ENCODE results near the gene MYO7A. TPM values are rescaled to one million over a fixed set of nuclear protein-coding genes. Genes with fewer than 3 reads are reported as not detected.

MYO7A gene
- total RNA-seq, 4 donors from 2014 or later = 2.0 to 18.2 (median 6.6) TPM

GRCh38 chr11:77100166-77101042 is 27.6 kb upstream of the MYO7A start:
- H3K27ac ChIP-seq = no peak overlapping the region
- no peaks in the 10 kb centered on the region for H3K4me1 ChIP-seq
- intact Hi-C loops (cut with DNase I; ENCODE audit: low total_unique reads) = no loop called here
- no peaks in the 10 kb centered on the region for H3K27me3 ChIP-seq
- no peak overlapping the region for H3K4me3 ChIP-seq
- TF ChIP-seq CTCF (IDR thresholded peaks at IDR 0.05) = no peak
- H3K9me3 ChIP-seq = no peaks in the 10 kb centered on the region
- no peak for DNase-seq
- H3K36me3 ChIP-seq = no peaks in the 10 kb centered on the region

GRCh38 chr11:77101043-77101537 is 27.0 kb upstream of the MYO7A start:
- no peak for DNase-seq
- TF ChIP-seq POLR2A (IDR thresholded peaks at IDR 0.05) = no peak
- no peak for TF ChIP-seq CTCF (IDR thresholded peaks at IDR 0.05)
- Histone ChIP-seq H3K36me3 (no peaks in the 10 kb centered on the region), H3K27ac (no peak overlapping the region), H3K27me3 (no peaks in the 10 kb centered on the region), H3K4me1 (no peaks in the 10 kb centered on the region), H3K4me3 (no peak overlapping the region), H3K9me3 (no peaks in the 10 kb centered on the region)
- intact Hi-C loops (cut with DNase I; ENCODE audit: low total_unique reads) = no loop called here

GRCh38 chr11:77102246-77103210 is 25.5 kb upstream of the MYO7A start, which contains the start of gene OMP:
Gene OMP, plus strand, starts transcription at chr11:77102840. Its CDS starts 0 bp downstream, at chr11:77102840.
- TF ChIP-seq POLR2A (IDR thresholded peaks at IDR 0.05) = no peak
- no peak for TF ChIP-seq CTCF (IDR thresholded peaks at IDR 0.05)
- H3K4me3 ChIP-seq = no peak within 1 kb of the TSS
- no peaks in the 10 kb centered on the region for H3K9me3 ChIP-seq
- DNase-seq = no peak
- no peaks in the 10 kb centered on the region for H3K27me3 ChIP-seq
- H3K36me3 ChIP-seq = no peaks in the 10 kb centered on the region
- H3K27ac ChIP-seq = no peak within 1 kb of the TSS
- intact Hi-C loops (cut with DNase I; ENCODE audit: low total_unique reads) = no loop called here
- H3K4me1 ChIP-seq = no peaks in the 10 kb centered on the region

GRCh38 chr11:77103319-77103718 is 24.7 kb upstream of the MYO7A start:
- DNase-seq = no peak

More at GRCh38 chr11:77103319-77103718, 24.7 kb upstream of the MYO7A start:
- Histone ChIP-seq H3K9me3 (no peaks in the 10 kb centered on the region), H3K4me3 (no peak overlapping the region), H3K27ac (no peak overlapping the region), H3K36me3 (no peaks in the 10 kb centered on the region), H3K4me1 (no peaks in the 10 kb centered on the region), H3K27me3 (no peaks in the 10 kb centered on the region)
- no peak for TF ChIP-seq CTCF (IDR thresholded peaks at IDR 0.05)
- TF ChIP-seq POLR2A (IDR thresholded peaks at IDR 0.05) = no peak
- intact Hi-C loops (cut with DNase I; ENCODE audit: low total_unique reads) = no loop called here
